SW480 (cell line): ENCODE data around the gene TNFSF4.
A peak's percentile ranks its signal among the peaks of the same experiment; 100 is the strongest.

Experiments
- DNase-seq: peaks from one replicate; pipeline ENCODE4 v3.0.0-alpha.2; 2016; ENCODE audit warnings: low spot score

TNFSF4 gene

DNA sequence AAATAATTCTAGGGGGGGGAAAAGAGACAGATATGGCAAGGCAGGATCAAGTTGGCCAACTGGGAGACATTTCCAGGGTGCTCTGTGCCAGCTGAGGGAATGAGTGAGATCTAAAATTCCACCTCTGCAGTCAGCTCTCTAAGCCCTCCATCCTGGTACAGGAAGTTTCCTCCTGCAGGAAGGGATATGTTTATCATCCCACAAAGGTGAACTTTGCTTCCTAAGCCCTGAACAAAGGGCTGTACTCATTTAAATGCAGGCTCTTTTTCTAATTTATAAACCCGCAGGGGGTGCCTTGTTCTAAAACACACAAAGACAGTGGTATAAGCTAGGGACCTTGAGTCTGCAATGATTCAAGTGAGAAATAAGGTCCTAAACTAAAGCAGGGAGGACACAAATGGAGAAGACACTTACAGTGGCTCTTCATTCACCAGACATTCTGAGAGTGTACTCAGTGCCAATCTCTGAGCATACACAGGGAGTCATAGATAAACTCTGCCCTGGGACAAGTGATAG is 3.6 kb upstream of the TNFSF4 start:
- DNase-seq = peak; percentile 36

DNA sequence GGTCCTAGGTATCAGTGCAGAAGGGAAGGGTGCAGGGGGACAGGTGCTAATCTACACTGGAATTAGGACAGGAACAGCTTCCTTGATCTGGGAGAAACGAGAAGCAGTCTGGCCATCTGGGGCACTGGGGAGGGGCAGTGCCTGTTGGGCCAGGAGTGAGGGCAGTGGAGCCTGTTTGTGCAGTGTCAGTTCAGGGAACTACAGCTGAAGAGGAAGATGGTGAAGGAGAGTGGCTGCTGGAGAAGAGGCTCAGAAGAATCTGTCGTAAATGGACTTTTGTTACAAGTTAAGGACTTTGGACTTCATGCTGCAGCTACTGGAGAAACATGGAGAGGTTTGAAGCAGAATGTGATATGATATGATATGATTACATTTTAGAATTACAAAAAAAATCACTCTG is 3.2 kb upstream of the TNFSF4 start:
- DNase-seq = no peak

DNA sequence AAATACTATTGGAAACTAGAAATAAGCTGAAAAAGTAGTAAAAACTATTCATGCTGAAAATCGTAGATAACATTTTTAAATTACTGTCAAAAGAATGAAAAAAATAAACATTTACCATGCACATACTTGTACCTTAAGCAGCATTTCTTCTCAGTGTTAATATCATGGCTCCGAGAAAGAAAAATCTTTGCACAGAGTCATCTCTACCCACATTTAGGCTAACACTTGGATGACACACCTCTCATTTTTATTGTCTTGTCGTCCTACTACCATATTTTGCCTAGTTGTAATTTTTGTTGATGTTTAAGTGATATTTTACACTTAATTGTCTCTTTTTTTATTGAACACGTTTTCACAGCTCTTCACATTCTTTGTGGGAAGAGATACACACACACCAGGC is 1.7 kb upstream of the TNFSF4 start:
- no peak for DNase-seq

DNA sequence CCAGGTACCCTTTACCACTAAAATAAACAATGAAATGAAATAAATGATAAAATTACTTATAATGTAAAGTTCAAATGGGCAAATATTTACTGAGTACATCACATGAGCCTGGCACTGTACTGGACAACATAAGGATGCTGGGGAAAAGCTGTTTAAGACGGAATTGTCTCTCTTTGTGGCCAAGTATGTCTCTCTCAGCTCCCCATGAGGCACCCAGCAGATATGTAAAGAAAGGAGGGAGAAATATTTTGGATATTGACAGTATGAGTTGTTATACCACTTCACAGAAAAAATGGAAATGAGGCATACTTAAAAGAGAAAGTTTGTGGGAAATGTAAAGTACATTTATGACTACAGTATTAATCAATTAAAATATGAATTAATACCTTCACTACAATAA is 1.0 kb upstream of the TNFSF4 start:
- DNase-seq = no peak

DNA sequence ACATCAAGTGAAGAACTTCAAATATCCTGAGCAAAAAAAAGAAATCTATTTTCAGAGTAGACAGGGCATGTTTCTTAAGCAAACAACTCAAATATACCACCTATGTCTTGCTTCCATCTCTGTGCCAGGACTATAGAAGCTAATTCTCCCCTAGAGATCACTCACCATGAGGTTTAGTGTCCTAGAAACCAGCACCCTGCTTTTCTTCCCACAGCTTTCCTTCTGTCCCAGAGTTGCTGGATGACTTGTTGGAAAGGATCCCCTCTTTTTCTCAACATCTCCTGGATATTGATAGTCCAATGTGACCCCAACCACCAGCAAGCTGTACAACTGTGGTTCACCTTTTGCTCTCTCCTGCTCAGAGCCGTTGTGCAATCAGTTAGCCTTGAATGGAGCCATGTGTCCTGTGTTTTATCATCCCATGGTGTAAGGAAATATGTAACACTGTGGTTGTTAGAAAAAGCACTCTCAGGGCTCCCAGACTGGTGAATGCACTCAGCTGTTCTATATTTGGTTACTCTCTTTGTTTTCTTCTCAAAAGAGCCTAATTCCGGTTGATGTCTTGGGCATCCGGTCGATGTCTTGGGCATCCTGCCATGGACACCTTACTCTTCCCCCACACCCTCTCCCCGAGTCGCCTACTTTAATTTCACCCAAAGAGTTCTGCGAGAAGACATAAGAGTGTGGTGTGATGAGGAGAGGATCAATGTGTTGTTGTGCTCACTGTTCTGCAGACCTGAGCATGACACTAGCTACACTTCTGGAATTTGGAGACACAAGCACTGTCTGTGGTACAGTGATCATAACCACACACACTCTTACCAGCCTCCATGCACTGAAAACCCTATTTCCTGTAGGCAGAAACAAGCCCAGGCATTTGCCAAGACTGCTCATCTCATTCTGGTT is 1.7 kb downstream of the TNFSF4 start:
- DNase-seq = no peak

DNA sequence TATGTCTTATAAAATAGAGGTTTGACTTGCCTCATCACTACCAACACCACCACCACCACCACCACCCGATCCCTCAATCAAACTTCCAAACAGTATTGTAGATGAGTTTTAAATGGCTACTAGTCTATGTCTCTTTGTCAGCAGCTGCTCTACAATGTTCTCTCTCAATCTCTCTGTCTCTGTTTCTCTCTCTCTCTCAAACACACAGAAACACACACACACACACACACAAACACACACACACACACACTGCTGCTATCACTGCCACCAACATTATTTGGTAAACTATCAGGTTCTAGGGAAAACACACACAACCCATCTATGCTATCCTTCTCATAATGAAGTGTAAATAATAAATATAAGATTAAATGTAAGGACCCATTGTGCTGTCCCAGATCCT is 2.4 kb downstream of the TNFSF4 start:
- no peak for DNase-seq

DNA sequence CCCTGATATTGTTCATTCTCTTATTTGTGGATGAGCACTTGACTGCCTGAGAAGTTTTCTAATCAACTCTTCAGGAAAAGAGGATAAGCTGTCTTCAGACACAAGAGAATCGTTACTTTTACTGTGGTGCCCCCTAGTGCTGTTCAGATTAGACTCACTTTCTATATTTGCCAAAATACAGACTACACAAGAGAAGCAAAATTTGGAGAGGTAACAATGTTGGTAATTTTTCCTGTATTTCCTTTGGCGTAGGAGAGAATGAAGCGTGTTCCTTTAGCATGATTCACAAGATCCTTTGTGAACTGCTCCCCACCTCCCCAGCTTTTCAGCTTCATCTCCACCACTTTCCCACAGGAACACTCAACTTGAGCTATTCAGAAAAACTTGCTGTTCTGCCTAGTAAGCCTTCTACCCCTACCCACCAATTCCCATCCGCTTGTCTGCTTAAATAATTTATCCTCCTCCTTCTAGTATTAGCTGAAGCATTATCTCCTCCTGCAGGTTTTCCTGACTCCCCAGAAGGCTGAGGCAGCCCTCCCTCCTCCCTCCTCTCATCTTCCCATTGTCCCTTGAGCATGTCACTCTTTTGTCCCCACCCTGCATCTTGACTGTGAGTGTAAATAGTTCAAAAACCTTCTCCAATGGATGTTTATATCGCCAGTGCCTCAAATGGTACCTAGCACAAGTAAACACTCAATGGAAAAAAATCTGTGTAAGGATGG is 4.5 kb downstream of the TNFSF4 start:
- DNase-seq = peak; percentile 48

DNA sequence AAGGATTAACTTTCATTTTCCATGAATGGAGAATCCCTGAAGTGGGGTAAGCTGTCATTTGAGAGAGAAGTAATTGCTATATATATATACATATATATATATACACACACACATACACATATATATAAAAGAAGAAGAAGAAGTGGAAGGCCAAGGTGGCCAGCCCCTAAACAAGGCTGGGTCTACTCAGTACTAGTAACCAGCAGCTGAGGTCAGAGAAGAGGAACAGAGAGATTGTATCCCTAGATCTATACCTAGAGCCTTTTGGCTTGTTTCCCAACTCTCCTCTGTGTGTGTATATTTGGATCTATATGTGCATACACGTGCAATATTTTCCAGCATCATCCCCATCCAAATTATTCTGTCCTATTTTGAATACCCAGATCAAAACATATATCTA is 5.2 kb downstream of the TNFSF4 start:
- no peak for DNase-seq

DNA sequence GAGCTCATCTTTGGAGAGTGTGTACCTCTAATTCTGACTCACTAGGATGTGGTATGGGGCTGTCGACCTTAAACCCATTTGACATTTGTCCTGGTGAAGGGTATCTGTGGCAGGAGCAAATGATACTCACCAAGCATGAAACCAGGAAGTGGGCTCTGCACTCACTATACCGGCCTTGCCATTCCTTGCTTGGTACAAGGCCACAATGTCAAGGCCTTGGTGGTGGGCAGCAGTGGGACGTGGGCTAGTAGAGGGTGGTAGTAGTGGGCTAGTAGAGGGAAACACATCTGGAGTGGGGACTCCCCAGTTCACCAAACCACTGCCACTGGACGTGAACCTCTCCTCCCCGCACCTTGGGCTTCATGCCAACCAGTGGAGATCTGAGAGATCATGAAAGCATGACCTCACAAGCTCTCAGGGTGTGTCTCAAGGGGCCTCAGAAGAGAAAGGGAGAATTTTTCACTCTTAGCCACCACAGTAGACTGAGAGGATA is 11.5 kb downstream of the TNFSF4 start:
- DNase-seq = no peak

DNA sequence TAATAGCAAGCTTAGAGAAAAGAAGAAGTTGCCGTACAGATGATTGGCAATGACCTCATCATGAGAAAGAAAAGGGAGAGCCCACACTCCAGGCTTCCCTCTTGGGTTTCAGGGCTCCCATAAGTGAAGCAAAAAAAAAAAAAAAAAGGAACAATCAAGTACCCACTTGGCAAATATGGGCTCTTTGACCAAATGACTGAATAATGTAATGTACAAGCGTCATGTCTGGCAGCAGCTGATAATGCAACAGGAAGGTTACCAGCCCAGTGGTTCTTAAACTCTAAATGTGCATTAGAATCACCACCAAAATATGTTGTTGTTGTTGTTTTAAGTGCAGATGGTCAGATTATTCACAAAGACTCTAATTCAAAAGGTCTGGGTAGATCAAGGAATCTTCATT is 13.5 kb downstream of the TNFSF4 start:
- DNase-seq = no peak

DNA sequence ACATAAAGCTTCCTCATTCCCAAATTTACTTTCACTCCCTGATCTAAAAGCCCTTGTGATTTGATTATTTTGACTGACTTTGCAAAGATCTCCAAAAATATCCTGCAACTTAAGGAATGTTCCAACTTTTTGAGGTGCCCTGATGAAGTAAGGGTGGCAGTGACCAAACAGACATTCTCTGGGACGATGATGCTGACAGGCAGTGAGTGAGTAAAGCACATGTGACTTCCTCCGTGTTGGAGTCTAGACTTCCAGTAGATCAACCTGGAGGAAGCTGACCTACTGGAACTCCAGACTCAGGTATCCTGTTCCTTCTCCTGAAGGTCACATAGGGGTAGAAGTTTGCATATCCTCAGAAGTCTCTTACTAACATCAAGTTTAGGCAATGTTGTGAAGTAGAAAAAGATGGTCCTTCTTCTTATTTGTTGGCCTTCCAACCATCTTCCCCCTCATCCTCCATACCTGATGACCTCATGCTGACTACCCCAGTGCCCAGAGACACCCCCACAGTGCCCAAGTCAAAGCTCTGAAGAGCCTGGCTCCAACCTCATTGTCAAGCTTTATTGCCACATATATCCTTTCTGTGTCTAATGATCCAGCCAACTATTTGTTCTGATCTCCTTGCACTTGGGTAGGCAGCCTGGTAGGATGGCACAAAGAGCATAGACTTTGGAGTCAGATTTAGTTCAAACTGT is 16.0 kb downstream of the TNFSF4 start:
- no peak for DNase-seq

DNA sequence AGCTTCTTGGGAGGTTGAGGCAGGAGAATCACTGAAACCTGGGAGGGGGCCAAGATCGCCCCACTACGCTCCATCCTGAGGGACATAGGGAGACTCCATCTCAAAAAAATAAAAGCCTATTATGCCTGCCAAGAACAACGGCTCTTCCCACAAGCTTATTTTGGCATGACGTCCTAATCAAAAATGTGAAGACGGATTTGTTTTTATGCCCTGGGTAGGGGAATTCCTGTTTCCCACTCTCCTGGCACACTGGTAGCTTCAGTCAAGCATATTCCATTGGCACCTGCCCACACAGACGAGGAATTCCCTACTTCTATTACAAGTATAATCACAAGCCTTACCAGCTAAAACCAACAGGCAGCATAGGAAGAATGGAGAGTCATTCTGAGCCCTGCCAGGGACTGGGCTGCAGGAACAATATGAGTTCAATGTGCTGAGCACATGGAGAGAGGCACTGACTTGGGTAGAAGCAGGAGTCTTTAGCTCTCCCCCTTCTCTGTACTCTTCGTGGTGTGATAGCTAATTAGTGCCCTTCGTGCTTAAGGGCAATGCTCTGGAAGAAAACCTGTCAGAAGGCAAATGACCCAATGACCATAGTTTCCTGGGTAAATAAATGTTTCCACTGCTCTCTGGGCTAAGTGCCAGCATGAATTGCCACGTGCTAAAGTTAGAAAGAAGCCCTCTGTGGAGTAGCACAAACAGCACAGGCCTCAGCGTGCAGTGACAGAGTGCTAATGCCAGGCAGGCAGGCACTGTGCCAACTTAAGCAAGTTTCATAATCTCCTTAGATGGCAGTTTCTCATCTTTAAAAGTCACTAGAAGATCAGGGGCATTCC is 16.8 kb downstream of the TNFSF4 start:
- no peak for DNase-seq

DNA sequence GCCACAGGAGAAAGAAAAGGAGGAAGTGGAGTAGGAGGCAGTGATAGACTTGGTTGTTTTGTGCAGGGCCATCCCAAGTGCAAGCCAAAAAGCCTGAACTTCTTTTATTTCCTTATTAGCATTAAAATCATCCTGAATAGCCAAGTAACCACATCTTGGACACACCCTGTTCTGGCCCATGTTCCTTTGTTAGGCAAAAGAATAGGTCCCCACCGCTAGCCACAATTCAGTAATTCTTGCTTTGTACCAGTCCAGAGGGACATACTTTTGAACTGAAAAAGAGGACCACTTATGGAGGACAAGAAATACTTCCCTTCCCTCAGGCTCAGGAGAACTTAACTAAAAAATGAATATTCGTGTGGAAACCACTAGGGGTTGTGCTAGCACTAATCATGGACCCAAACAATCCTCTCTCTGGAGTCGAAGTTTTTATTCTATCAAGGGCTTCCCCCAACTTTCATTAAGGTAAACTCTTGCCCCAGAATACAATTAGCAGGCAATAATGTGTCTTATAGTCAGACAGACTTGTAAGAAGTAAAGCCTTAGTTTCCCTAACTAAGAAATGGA is 19.4 kb downstream of the TNFSF4 start:
- DNase-seq = no peak

DNA sequence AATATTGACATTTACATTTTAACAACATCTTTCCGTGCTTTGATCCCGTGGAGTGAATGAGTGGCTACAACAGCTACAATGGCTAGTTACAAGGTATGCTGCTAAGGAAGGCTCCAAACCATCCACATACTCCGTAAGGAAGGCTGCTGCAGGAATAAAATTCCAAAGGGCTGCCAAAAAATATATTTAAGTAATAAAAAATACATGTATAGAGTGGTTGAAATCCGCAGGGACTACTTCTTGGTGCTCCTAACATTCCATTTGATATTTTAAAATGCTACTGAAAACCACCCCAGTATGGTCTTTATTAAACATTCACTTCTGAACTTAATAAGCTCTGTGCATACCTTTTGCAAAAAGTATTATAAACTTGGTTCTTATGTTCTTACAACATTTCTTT is 25.3 kb downstream of the TNFSF4 start:
- no peak for DNase-seq

DNA sequence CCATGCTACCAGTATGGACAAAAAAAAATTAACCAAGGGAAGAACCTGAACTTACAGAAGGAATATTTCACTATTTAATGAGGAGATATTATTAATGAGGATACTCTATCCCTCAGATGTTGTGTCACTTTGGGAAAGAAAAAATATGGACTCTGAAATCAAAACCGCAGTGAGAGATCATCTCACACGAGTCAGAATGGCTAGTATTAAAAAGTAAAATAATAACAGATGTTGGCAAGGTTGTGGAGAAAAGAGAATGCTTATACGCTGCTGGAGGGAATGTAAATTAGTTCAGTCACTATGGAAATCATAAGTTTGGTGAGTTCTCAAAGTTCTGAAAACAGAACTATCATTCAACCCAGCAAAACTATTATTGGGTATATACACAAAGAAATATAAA is 30.9 kb downstream of the TNFSF4 start:
- DNase-seq = no peak

DNA sequence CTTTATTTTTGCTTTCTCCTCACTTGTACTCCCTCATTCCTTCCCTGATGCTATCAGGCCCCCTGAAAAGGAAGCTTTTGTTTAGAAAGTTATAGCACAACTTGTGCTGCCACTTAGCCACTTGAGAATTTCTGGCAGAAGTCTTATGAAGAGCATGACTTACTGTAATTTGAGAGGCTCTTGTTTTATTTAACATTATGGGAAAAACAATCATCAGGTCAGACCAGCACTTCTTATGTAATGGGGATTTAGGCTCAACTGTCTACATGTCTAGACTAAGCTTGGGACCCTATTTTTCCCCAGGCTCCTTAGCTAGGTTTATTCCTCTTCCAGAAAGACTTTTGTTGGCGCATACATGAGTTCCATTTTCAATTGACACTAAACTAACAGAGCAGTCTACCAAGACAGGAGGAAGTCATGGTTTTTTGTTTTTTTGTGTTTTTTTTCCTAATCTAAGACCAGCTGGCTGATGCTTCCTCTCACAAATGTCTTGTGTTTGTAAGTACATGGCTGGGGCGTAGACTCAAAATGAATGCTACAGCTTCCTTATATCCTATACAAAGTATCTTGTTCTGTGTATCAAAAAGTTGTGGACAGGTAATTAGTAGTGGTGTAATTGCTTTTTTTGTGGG is 31.5 kb downstream of the TNFSF4 start:
- no peak for DNase-seq

DNA sequence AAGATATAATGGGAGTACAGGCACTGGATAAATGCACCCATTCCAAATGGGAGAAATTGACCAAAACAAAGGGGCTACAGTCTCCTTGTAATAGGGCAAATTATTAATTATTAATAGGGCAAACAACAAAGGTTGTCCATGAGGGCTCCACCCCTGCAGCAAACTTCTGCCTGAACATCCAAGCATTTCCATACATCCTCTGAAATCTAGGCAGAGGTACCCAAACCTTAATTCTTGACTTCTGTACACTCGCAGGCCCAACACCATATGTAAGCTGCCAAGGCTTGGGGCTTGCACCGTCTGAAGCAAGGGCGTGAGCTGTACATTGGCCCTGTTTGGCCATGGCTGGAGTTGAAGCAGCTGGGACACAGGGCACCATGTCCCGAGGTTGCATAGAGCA is 33.7 kb downstream of the TNFSF4 start:
- DNase-seq = no peak

DNA sequence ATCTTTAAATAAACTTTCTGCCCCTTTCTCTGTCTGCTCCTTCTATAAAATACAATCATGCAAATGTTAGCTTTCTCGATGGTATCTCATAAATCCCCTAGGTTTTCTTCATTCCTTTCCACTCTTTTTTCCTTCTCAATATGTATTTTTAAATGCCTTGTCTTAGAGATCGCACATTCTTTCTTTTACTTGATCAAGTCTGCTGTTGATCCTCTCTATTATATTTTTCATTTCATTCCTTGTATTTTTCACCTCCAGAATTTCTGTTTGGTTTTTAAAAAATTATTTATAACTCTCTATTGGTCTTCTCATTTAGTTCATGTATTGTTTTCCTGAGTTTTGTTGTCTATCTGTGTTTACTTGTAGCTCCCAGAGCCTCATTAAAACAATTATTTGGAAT is 36.0 kb downstream of the TNFSF4 start:
- DNase-seq = no peak

DNA sequence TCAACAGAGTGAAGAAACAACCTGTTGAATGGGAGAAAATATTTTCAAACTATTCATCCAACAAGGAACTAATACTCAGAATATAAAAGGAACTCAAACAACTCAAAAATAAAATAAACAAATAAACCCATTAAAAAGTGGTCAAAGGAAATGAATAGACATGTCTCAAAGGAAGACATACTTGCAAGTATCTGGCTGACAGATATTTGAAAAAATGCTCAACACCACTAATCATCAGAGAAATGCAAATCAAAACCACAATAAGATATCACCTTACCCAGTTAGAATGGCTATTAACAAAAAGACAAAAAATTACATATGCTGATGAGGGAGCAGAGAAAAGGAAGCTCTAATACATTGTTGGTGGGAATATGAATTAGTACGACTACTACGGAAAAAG is 38.2 kb downstream of the TNFSF4 start:
- DNase-seq = no peak

DNA sequence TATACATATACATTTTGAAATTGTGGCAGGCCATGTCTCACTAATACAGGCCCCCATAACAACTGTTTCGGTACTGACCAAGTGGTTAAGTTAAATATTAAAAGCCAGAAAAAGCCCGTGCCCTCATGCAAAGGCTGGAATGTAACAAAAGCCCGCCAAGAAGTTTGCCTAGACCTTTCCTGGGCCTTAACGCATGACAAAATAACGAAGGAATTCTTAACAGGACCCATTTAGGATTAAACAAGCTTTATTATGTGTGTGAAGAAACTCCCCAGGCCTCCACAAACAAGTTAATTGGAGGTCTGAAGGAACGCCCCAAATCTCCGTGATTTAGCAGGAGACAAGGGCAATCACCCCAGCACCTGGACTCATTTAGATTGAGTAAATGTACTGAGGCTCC is 42.4 kb downstream of the TNFSF4 start:
- DNase-seq = no peak

DNA sequence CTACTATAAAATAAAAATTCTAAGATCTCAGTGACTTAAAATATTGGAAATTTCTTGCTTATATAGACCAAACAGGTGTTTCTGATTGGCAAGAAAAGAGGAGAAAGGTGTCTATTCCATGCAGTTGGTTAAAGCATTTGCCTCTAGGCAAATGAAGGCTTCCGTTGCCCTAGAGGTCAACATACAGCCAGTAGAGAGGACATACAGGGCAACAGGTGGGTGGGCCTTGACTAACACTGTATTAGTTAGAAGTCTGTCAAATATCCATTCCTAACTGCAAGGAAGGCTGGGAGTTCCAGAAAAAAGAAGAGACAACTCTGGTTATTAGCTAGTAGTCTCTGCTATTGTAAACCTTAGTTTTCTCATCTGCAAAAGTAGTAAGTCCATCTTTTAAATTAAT is 43.0 kb downstream of the TNFSF4 start:
- no peak for DNase-seq
